Breast epithelium (tissue), 4 donors: ENCODE measurements around the gene SPDEF. TPM values are rescaled to one million over a fixed set of nuclear protein-coding genes. Genes with fewer than 3 reads are reported as not detected.

Experiments
- DNase-seq, 2 donors: peaks; one replicate each; pipeline ENCODE4 v3.0.0-alpha.2; 2019; ENCODE audit warnings: low spot score in 2 of 2
- H3K27ac ChIP-seq, 2 donors: fragments of 200-600 bp; sonication (generic) in 1 of 2; one replicate each; pipeline ENCODE4 v1.5.1; 2016 to 2019; ENCODE audit warnings: mild to moderate bottlenecking in 1 of 2
- H3K27me3 ChIP-seq, 2 donors: fragments of 200-600 bp; sonication (generic) in 1 of 2; one replicate each; pipeline versions ENCODE4 v1.5.1 to v1.6.0; 2017 to 2019; ENCODE audit warnings: control low read depth in 1 of 2, mild to moderate bottlenecking in 1 of 2
- H3K36me3 ChIP-seq: fragments of 200-600 bp; one replicate; pipeline ENCODE4 v1.5.1; 2019
- H3K4me1 ChIP-seq, 2 donors: fragments of 200-600 bp; sonication (generic); one replicate each; pipeline ENCODE4 v1.5.1; 2016 to 2019; ENCODE audit warnings: control low read depth in 1 of 2
- H3K4me3 ChIP-seq, 3 donors: fragments of 200-600 bp; sonication (generic); 1 replicate in 2 of 3; 2 replicates in 1 of 3; pipeline ENCODE4 v1.5.1; 2016 to 2019; ENCODE audit warnings: mild to moderate bottlenecking in 3 of 3, moderate library complexity in 2 of 3
- H3K9me3 ChIP-seq, 2 donors: fragments of 200-600 bp; sonication (generic) in 1 of 2; one replicate each; pipeline ENCODE4 v1.5.1; 2016 to 2019; ENCODE audit warnings: control low read depth in 1 of 2
- CTCF ChIP-seq, 3 donors: fragments of 450-650 bp; IDR thresholded peaks; one replicate each; pipeline ENCODE4 v1.5.1; 2016 to 2017; ENCODE audit warnings: antibody characterized with exemption in 3 of 3, mild to moderate bottlenecking in 3 of 3, moderate library complexity in 3 of 3
- POLR2A ChIP-seq: fragments of 450-650 bp; IDR thresholded peaks from one replicate; pipeline ENCODE4 v1.6.1; 2016; ENCODE audit warnings: antibody characterized with exemption, mild to moderate bottlenecking, moderate library complexity
- POLR2AphosphoS5 ChIP-seq, 3 donors: sonication (generic); formaldehyde crosslinking; IDR thresholded peaks; one replicate each; pipeline ENCODE4 v1.6.1; 2017; ENCODE audit warnings: antibody characterized with exemption in 3 of 3
- intact Hi-C: fragments of 100-400 bp; cut with DNase I; formaldehyde crosslinking; loops from one replicate; pipeline ENCODE4 v1.15.1; 2023; ENCODE audit warnings: low total_unique reads
- total RNA-seq, 3 donors: library from RNA; depleted of rRNA; stranded (reverse); fragments of >200 nt; gene quantifications; one replicate each; pipeline ENCODE4 v1.1.0, GENCODE V29; 2016

SPDEF gene
- total RNA-seq, 3 donors from 2014 or later: 0.48 to 123 (median 89.0) TPM

GRCh38 chr6:34563513-34563870 is 7.4 kb upstream of the SPDEF start:
- no peak overlapping the region for H3K4me3 ChIP-seq
- H3K27ac ChIP-seq: no peak overlapping the region
- H3K36me3 ChIP-seq: no peaks in the 10 kb centered on the region
- intact Hi-C loops: no loop called here
- H3K9me3 ChIP-seq: no peaks in the 10 kb centered on the region
- no peak for DNase-seq
- TF ChIP-seq CTCF (IDR thresholded peaks at IDR 0.05) (no peak), POLR2A (no peak), POLR2AphosphoS5 (IDR thresholded peaks at IDR 0.05) (no peak)
- H3K4me1 ChIP-seq: no peaks in the 10 kb centered on the region
- no peaks in the 10 kb centered on the region for H3K27me3 ChIP-seq

DNA sequence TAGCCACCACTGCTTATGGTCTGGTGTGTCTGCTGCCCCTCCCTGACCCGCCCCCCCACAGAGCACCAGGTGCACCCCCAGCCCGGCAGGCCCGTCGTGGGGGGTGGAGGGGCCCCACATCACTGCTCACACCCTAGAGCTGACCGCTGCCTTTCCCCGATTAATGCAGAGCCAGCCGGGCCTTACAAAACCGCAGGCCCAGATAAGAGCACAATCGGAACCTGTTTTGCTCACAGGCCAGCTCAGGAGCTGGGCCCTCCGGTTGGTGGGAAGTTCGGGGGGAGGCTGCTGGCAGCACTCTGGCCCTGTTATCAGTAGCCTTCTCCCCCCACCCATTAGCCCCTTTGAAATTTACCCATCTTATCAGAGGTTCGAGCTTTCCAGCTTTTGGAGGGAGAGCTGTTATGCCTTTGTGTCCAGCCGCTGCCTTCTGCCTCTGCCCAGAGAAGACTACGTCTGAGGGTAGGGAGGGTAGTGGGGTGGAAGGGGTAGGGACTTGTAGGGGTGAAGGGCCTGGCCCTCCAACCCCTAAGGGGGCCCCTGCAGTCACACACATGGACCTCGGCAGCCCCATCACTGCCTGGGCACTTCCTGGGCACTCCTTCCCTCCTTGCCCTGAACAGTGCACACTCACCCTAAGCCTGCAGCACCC is 6.9 kb upstream of the SPDEF start:
- Histone ChIP-seq H3K27me3 (no peaks in the 10 kb centered on the region), H3K27ac (no peak overlapping the region), H3K36me3 (no peaks in the 10 kb centered on the region), H3K4me1 (no peaks in the 10 kb centered on the region), H3K9me3 (no peaks in the 10 kb centered on the region), H3K4me3 (no peak overlapping the region)
- TF ChIP-seq POLR2AphosphoS5 (IDR thresholded peaks at IDR 0.05) (no peak), POLR2A (no peak), CTCF (IDR thresholded peaks at IDR 0.05) (no peak)
- intact Hi-C loops: no loop called here
- no peak for DNase-seq

- H3K36me3 ChIP-seq: no peaks in the 10 kb centered on the region
- H3K27ac ChIP-seq: no peak overlapping the region
- no peak for DNase-seq
- H3K27me3 ChIP-seq: no peaks in the 10 kb centered on the region
- no peaks in the 10 kb centered on the region for H3K9me3 ChIP-seq
- no peak for TF ChIP-seq CTCF (IDR thresholded peaks at IDR 0.05)
- TF ChIP-seq POLR2A: no peak
- no peak for TF ChIP-seq POLR2AphosphoS5 (IDR thresholded peaks at IDR 0.05)
- intact Hi-C loops: no loop called here
- no peaks in the 10 kb centered on the region for H3K4me1 ChIP-seq
- H3K4me3 ChIP-seq: no peak overlapping the region
Measured at GRCh38 chr6:34562350-34562749, 6.2 kb upstream of the SPDEF start.

GRCh38 chr6:34561227-34561530 is 5.0 kb upstream of the SPDEF start:
- H3K4me3 ChIP-seq: no peak overlapping the region
- DNase-seq: no peak
- H3K9me3 ChIP-seq: no peaks in the 10 kb centered on the region
- TF ChIP-seq POLR2AphosphoS5 (IDR thresholded peaks at IDR 0.05) (no peak), CTCF (IDR thresholded peaks at IDR 0.05) (no peak), POLR2A (no peak)
- intact Hi-C loops: no loop called here
- no peaks in the 10 kb centered on the region for H3K4me1 ChIP-seq
- H3K27ac ChIP-seq: no peak overlapping the region
- H3K36me3 ChIP-seq: no peaks in the 10 kb centered on the region
- no peaks in the 10 kb centered on the region for H3K27me3 ChIP-seq

- Histone ChIP-seq H3K27me3 (no peaks in the 10 kb centered on the region), H3K4me1 (no peaks in the 10 kb centered on the region), H3K27ac (no peak overlapping the region), H3K4me3 (no peak overlapping the region), H3K36me3 (no peaks in the 10 kb centered on the region), H3K9me3 (no peaks in the 10 kb centered on the region)
- TF ChIP-seq POLR2A (no peak), CTCF (IDR thresholded peaks at IDR 0.05) (no peak), POLR2AphosphoS5 (IDR thresholded peaks at IDR 0.05) (no peak)
- intact Hi-C loops: no loop called here
- no peak for DNase-seq
Measured at GRCh38 chr6:34560366-34561226, 4.5 kb upstream of the SPDEF start.
